Endothelial cell (in vitro differentiated cells): Measurements from ENCODE around the gene TMEM198. TPM values are rescaled to one million over a fixed set of nuclear protein-coding genes. Genes with fewer than 3 reads are reported as not detected.
A peak's percentile ranks its signal among the peaks of the same experiment; 100 is the strongest.

Source experiments
- DNase-seq: peaks from one replicate; pipeline ENCODE4 v3.0.0; 2021; ENCODE audit warnings: low spot score
- H3K27ac Mint-ChIP-seq: one replicate; pipeline ENCODE4 v1.8.0; 2021; ENCODE audit warnings: mixed read lengths, inconsistent platforms; ENCODE audit not compliant: unreplicated experiment
- H3K27me3 Mint-ChIP-seq: one replicate; pipeline ENCODE4 v1.8.0; 2021; ENCODE audit warnings: mild to moderate bottlenecking, moderate library complexity, mixed read lengths, inconsistent platforms; ENCODE audit not compliant: unreplicated experiment
- H3K36me3 Mint-ChIP-seq: one replicate; pipeline ENCODE4 v1.8.0; 2021; ENCODE audit warnings: mild to moderate bottlenecking, low read depth, mixed read lengths, inconsistent platforms; ENCODE audit not compliant: unreplicated experiment
- H3K4me1 Mint-ChIP-seq: one replicate; pipeline ENCODE4 v1.8.0; 2021; ENCODE audit warnings: mild to moderate bottlenecking, mixed read lengths, inconsistent platforms; ENCODE audit not compliant: unreplicated experiment
- H3K4me3 Mint-ChIP-seq: one replicate; pipeline ENCODE4 v1.8.0; 2021; ENCODE audit warnings: mild to moderate bottlenecking, mixed read lengths, inconsistent platforms; ENCODE audit not compliant: unreplicated experiment
- H3K9me3 Mint-ChIP-seq: one replicate; pipeline ENCODE4 v1.8.0; 2021; ENCODE audit warnings: mixed read lengths, inconsistent platforms; ENCODE audit not compliant: unreplicated experiment
- total RNA-seq: library from RNA; stranded (reverse); fragmentation: NEBNext Ultra II Directional; extraction: Animal tissue kit (Norgen Biotek cat#: 25700); gene quantifications from one replicate; pipeline ENCODE4 v1.2.1, GENCODE V29; 2021; ENCODE audit not compliant: unreplicated experiment
- TF ChIP-seq, protein P1 (sequence below): fragments of 200-600 bp; sonication (generic); IDR thresholded peaks from one replicate; pipeline ENCODE4 v1.5.0; 2021; ENCODE audit warnings: antibody characterized with exemption; ENCODE audit not compliant: unreplicated experiment

The TMEM198 gene
- total RNA-seq, 1 donor from 2014 or later, result not detected

DNA sequence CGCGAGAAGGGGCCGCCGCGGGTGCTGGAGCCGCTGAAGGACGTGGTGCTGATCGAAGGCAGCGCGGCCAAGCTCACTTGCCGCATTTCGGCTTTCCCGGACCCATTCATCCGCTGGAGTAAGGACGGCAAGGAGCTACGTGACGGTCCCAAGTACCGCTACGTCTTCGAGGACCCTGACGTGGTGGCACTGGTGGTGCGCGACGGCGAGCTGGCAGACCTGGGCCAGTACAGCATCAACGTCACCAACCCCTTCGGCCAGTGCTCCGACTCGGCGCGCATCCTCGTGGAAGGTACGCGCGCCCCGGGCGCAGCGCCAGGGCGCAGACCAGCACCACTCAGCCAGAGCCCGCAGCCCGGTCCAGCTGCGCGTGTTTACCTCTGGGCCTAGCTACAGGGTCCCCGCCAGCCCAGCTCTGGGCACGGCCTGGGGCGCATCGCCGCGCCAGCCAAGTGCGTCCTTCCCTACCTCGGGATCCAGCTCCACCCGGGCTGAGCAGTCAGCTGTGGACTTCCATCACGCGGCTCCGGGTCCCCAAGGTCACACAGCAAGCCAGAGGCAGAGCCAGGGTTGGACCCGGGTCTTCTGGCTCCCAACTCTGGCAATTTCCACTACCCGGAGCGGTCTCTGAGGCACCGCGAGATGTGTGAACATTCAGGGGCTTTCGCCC, 46.9 kb upstream of the TMEM198 start:
- TF ChIP-seq, protein P1, sequence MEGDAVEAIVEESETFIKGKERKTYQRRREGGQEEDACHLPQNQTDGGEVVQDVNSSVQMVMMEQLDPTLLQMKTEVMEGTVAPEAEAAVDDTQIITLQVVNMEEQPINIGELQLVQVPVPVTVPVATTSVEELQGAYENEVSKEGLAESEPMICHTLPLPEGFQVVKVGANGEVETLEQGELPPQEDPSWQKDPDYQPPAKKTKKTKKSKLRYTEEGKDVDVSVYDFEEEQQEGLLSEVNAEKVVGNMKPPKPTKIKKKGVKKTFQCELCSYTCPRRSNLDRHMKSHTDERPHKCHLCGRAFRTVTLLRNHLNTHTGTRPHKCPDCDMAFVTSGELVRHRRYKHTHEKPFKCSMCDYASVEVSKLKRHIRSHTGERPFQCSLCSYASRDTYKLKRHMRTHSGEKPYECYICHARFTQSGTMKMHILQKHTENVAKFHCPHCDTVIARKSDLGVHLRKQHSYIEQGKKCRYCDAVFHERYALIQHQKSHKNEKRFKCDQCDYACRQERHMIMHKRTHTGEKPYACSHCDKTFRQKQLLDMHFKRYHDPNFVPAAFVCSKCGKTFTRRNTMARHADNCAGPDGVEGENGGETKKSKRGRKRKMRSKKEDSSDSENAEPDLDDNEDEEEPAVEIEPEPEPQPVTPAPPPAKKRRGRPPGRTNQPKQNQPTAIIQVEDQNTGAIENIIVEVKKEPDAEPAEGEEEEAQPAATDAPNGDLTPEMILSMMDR, result no peak
- H3K36me3 Mint-ChIP-seq, result peaks cover 4% of the 10 kb centered on the region
- H3K4me1 Mint-ChIP-seq, result peaks cover 36% of the 10 kb centered on the region
- peaks cover 30% of the 10 kb centered on the region for H3K27me3 Mint-ChIP-seq
- no peak for DNase-seq
- H3K9me3 Mint-ChIP-seq, result no peaks in the 10 kb centered on the region
- H3K27ac Mint-ChIP-seq, result no peak overlapping the region
- H3K4me3 Mint-ChIP-seq, result peak overlapping the region; percentile 65

DNA sequence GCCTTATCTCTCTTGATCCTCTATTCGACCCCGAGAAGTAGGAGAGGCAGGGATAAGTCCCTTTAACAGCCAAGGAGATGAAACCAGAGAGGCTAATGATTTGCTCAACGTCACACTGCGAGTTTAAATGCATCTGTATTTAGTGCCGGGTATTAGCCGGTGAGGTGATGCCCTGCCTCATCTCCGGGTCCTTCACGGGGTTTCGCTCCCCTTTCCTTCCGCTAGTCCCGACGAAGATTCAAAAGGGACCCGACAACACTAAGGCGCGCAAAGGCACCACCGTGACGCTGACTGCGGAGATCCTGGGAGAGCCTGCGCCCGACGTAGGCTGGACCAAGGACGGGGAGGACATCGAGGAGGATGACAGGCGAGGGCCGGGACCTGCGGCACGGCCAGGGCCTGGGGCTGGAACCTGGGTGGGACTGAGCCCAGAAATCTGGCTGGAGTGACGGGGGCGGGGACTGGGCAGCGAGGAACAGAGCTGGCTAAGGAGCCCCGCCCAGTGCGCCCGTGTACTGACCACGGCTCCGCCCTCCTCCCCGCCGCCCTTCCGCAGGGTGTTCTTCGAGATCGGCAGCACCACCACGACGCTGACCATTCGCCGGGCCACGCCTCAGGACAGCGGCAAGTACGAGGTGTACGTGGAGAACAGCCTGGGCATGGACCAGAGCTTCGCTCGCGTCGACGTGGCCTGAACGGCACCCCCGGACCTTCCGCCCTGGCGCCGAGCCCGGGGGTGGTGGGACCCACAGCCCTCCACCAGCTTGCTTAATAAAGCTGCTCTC, 46.1 kb upstream of the TMEM198 start:
- Mint-ChIP-seq H3K9me3 (no peaks in the 10 kb centered on the region), H3K27me3 (peaks cover 28% of the 10 kb centered on the region), H3K27ac (peak overlapping the region; percentile 48), H3K4me1 (peaks cover 43% of the 10 kb centered on the region), H3K4me3 (peak overlapping the region; percentile 92), H3K36me3 (peaks cover 4% of the 10 kb centered on the region)
- TF ChIP-seq, protein P1, result no peak
- peak; percentile 65 for DNase-seq

DNA sequence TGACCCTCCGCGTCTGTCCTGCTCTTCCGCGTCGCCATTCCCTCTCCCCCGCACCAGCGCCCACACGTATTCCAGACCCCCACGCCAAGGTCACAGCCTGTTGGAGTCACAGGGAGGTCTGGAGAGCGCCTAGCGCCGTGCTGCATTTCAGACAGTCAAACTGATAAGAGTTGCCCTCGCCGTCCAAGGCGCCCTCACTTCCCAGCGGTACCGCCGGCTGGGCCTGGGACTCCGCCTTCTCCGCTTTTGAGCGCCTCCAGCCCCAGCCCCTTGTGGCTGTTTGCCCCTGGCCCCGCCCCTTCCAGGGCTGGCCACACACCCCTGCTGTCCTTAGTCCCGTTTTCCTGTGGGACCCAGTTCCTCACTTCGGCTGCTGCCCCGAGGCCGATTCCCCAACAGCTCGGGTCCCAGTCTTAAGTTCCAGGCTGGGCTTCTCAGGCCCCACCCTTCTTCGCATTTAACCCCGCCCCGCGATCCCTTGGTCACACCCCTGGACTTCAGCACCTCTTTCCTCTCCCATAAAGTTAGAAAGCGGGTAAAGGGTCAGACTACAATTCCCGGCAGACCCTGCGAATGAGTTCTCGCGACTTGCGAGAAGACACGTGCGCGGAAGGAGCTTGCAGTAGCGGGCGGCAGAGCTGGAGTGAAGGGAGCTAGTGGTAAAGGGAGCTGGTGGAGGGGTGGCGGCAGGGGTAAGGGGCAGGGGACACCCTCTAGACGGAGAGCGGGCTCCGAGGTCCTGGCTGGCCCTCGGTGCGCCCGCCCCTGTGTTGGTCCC, 45.4 kb upstream of the TMEM198 start, which contains the start of gene GMPPA:
GMPPA (plus strand) TSS at position 612 of the 778 bp plus-strand sequence. CDS start 1,085 bp downstream, outside the sequence.
- H3K27ac Mint-ChIP-seq, result peak within 1 kb of the TSS; percentile 22
- peaks cover 6% of the 10 kb centered on the region for H3K36me3 Mint-ChIP-seq
- H3K27me3 Mint-ChIP-seq, result peaks cover 26% of the 10 kb centered on the region
- peak within 1 kb of the TSS; percentile 92 for H3K4me3 Mint-ChIP-seq
- peak; percentile 92 for DNase-seq
- H3K9me3 Mint-ChIP-seq, result no peaks in the 10 kb centered on the region
- TF ChIP-seq, protein P1, result no peak
- H3K4me1 Mint-ChIP-seq, result peaks cover 47% of the 10 kb centered on the region

DNA sequence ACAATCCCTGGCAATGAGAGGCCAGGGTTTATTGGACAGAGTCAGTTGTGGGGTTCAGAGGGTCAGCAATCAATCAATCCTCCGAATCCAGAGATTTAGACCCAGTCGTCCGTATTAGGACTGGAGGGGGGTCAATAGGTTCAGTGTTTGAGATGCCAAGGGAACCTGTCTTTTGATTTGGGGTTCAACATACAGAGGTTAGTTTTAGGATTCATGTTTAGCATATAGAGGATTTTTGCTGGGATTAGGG, 44.8 kb upstream of the TMEM198 start:
- H3K27ac Mint-ChIP-seq, result peak overlapping the region; percentile 22
- no peaks in the 10 kb centered on the region for H3K9me3 Mint-ChIP-seq
- TF ChIP-seq, protein P1, result no peak
- H3K4me1 Mint-ChIP-seq, result peaks cover 50% of the 10 kb centered on the region
- H3K4me3 Mint-ChIP-seq, result peak overlapping the region; percentile 92
- DNase-seq, result no peak
- H3K36me3 Mint-ChIP-seq, result peaks cover 10% of the 10 kb centered on the region
- peaks cover 24% of the 10 kb centered on the region for H3K27me3 Mint-ChIP-seq
